CD4-positive, alpha-beta T cell (primary cell): ENCODE results near the gene FOXN1. TPM values are rescaled to one million over a fixed set of nuclear protein-coding genes. Genes with fewer than 3 reads are reported as not detected.

Experiments
- ATAC-seq: fragments of 200-7000 bp; cut with Tn5 transposase; one replicate; pipeline ENCODE4 v1.10.0; 2022; ENCODE audit warnings: mild to moderate bottlenecking; ENCODE audit not compliant: poor library complexity
- CTCF ChIA-PET: fragments of 350-600 bp; sonication (Branson Sonifier 250); formaldehyde crosslinking; loops from one replicate; lab custom pipeline; 2021; ENCODE audit warnings: antibody characterized with exemption, inconsistent platforms; lab: Charles Lee
- POLR2A ChIA-PET: fragments of 350-600 bp; sonication (Branson Sonifier 250); formaldehyde crosslinking; loops from one replicate; lab custom pipeline; 2021; ENCODE audit warnings: antibody characterized with exemption, inconsistent platforms; lab: Charles Lee
- DNase-seq, 14 experiments: peaks; one replicate each; pipeline ENCODE4 v3.0.0-alpha.2; 2013 to 2020; ENCODE audit warnings: mixed read lengths in 2 of 14
- H3K27ac ChIP-seq, 2 donors: one replicate each; pipeline versions ENCODE4 v1.5.1 to v1.7.0; 2013; ENCODE audit warnings: low read length in 2 of 2, low read depth in 1 of 2, mild to moderate bottlenecking in 1 of 2
- H3K27me3 ChIP-seq, 2 experiments: 1 replicate in 1 of 2; 2 replicates in 1 of 2; pipeline versions ENCODE4 v1.6.1 to v1.7.0; 2013; ENCODE audit warnings: low read length in 2 of 2, control low read depth in 1 of 2, mild to moderate bottlenecking in 1 of 2, moderate library complexity in 1 of 2; ENCODE audit not compliant: insufficient read depth in 2 of 2, control insufficient read depth in 1 of 2
- H3K36me3 ChIP-seq: one replicate; pipeline ENCODE4 v1.6.1; 2013; ENCODE audit warnings: low read length, control low read depth; ENCODE audit not compliant: insufficient read depth
- H3K4me1 ChIP-seq: one replicate; pipeline ENCODE4 v1.6.1; 2013; ENCODE audit warnings: low read length, control low read depth; ENCODE audit not compliant: insufficient read depth
- H3K4me3 ChIP-seq: one replicate; pipeline ENCODE4 v1.5.1; 2013; ENCODE audit warnings: mild to moderate bottlenecking, low read length, moderate library complexity
- H3K9me3 ChIP-seq, 2 experiments: 1 replicate in 1 of 2; 2 replicates in 1 of 2; pipeline versions ENCODE4 v1.6.1 to v1.7.0; 2013; ENCODE audit warnings: low read length in 2 of 2, mild to moderate bottlenecking in 2 of 2, control low read depth in 1 of 2, moderate library complexity in 1 of 2; ENCODE audit not compliant: control insufficient read depth in 1 of 2, insufficient read depth in 1 of 2
- H3K27ac Mint-ChIP-seq: one replicate; pipeline ENCODE4 v1.8.0; 2020; ENCODE audit warnings: mixed read lengths
- H3K27me3 Mint-ChIP-seq: one replicate; pipeline ENCODE4 v1.8.0; 2021; ENCODE audit warnings: mixed read lengths
- H3K36me3 Mint-ChIP-seq: one replicate; pipeline ENCODE4 v1.8.0; 2021; ENCODE audit warnings: low read depth, mixed read lengths
- H3K4me1 Mint-ChIP-seq: one replicate; pipeline ENCODE4 v1.8.0; 2021; ENCODE audit warnings: low read depth, mixed read lengths
- H3K4me3 Mint-ChIP-seq: one replicate; pipeline ENCODE4 v1.8.0; 2020; ENCODE audit warnings: mild to moderate bottlenecking, mixed read lengths
- H3K9me3 Mint-ChIP-seq: one replicate; pipeline ENCODE4 v1.8.0; 2020; ENCODE audit warnings: mixed read lengths
- intact Hi-C, 2 experiments: fragments of 100-400 bp; cut with DNase I in 1 of 2; cut with micrococcal nuclease in 1 of 2; formaldehyde crosslinking; loops; one replicate each; pipeline versions ENCODE4 v1.15.1 to v1.9.0; 2023 to 2025; cut with DNase I, micrococcal nuclease
- total RNA-seq, 174 experiments: library from RNA in 2 of 174; stranded (reverse) in 2 of 174; gene quantifications; one replicate each; pipeline ENCODE4 v1.2.3 and lab custom pipeline; 2021 to 2026
- TF ChIP-seq, protein P1 (sequence below): fragments of 200-600 bp; IDR thresholded peaks from one replicate; pipeline ENCODE4 v1.8.0; 2022; ENCODE audit warnings: antibody characterized with exemption, mild to moderate bottlenecking

The FOXN1 gene
- total RNA-seq, 2 experiments from 2014 or later = not detected

DNA sequence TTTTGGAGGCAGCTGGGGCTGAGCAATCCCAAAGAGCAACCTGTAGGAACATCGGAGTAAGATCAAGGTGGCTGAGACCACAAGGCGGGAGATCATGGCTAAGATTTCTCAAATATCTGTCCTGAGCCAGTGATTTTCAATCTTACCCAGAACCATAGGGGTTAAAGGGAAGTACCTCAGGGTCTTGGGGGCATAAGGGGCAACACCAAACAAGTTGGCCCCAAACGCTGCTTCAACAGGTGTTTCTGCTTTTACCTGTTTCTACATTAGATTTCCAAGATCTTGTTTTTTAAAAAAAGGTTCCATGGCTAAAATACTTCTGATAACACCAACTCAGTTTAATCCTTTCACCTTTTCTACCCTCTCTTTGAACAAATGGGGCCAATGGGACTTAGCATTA is 48.9 kb downstream of the FOXN1 start:
- peak overlapping the region; percentile 6 for H3K4me3 Mint-ChIP-seq
- DNase-seq = no peak
- ChIA-PET CTCF (no interaction called here), POLR2A (interaction anchor here (0.6 kb wide), 1 partner anchor 16 kb away, joined by 3 read pairs; no protein-coding TSS in a partner anchor)
- peaks cover 68% of the 10 kb centered on the region for H3K36me3 ChIP-seq
- no peak overlapping the region for H3K4me3 ChIP-seq
- H3K27me3 Mint-ChIP-seq = no peaks in the 10 kb centered on the region
- H3K27ac ChIP-seq = no peak overlapping the region
- intact Hi-C loops = no loop called here
- no peaks in the 10 kb centered on the region for H3K9me3 Mint-ChIP-seq
- TF ChIP-seq, protein P1, sequence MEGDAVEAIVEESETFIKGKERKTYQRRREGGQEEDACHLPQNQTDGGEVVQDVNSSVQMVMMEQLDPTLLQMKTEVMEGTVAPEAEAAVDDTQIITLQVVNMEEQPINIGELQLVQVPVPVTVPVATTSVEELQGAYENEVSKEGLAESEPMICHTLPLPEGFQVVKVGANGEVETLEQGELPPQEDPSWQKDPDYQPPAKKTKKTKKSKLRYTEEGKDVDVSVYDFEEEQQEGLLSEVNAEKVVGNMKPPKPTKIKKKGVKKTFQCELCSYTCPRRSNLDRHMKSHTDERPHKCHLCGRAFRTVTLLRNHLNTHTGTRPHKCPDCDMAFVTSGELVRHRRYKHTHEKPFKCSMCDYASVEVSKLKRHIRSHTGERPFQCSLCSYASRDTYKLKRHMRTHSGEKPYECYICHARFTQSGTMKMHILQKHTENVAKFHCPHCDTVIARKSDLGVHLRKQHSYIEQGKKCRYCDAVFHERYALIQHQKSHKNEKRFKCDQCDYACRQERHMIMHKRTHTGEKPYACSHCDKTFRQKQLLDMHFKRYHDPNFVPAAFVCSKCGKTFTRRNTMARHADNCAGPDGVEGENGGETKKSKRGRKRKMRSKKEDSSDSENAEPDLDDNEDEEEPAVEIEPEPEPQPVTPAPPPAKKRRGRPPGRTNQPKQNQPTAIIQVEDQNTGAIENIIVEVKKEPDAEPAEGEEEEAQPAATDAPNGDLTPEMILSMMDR = peak; percentile 3
- no peak overlapping the region for H3K27ac Mint-ChIP-seq
- no peaks in the 10 kb centered on the region for H3K27me3 ChIP-seq
- H3K4me1 ChIP-seq = peaks cover 28% of the 10 kb centered on the region
- peaks cover 26% of the 10 kb centered on the region for H3K4me1 Mint-ChIP-seq
- H3K36me3 Mint-ChIP-seq = peaks cover 77% of the 10 kb centered on the region
- no peak for ATAC-seq
- H3K9me3 ChIP-seq = no peaks in the 10 kb centered on the region

DNA sequence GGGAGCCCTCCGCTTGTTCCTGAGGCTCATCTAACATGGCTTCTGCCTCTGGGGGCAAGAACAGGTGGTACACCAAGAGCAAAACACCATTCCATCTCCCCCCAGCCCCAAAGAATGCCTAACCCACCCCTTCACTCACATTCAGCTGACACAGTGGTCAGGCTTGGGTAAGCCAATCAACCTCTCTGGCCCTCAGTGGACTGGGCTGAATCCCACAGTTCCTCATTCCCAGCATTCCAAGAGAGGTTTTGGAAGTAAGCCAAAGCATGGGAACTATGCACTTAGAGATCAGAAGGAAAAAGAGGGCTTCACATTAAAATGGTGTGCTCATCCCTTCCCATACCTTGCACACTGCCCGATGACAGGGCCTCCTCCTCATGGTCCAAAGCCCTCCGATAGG is 57.3 kb downstream of the FOXN1 start:
- Histone ChIP-seq H3K4me1 (peaks cover 10% of the 10 kb centered on the region), H3K36me3 (peaks cover 54% of the 10 kb centered on the region), H3K4me3 (no peak overlapping the region), H3K27ac (no peak overlapping the region), H3K9me3 (no peaks in the 10 kb centered on the region), H3K27me3 (no peaks in the 10 kb centered on the region)
- no peaks in the 10 kb centered on the region for H3K9me3 Mint-ChIP-seq
- H3K4me1 Mint-ChIP-seq = peaks cover 23% of the 10 kb centered on the region
- ChIA-PET CTCF (no interaction called here), POLR2A (interaction anchor here (2.8 kb wide), 1 partner anchor 8 kb away, joined by 13 read pairs; the partner anchor contains the start of gene PIGS)
- TF ChIP-seq, protein P1 = no peak
- no peak overlapping the region for H3K4me3 Mint-ChIP-seq
- intact Hi-C loops = no loop called here
- ATAC-seq = no peak
- DNase-seq = no peak
- no peaks in the 10 kb centered on the region for H3K27me3 Mint-ChIP-seq
- no peak overlapping the region for H3K27ac Mint-ChIP-seq
- H3K36me3 Mint-ChIP-seq = peaks cover 74% of the 10 kb centered on the region

DNA sequence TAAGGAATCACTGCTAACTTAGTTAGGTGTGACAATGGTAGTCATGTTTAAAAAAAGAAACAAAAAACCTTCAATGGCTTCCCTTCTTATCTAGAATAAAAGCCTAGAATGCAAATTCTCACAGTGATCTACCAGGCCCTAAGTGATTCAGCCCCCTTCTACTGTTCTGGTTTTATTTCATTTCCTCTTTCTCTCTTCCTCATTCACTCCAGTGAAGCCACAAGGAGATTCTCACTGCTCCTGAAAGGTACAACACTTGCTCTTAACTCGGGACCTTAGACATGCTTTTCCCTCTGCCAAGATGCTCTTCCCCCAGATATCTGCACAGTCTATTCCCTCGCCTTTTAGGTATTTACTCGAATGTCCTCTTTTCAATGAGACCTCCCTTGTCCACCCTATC is 61.5 kb downstream of the FOXN1 start:
- intact Hi-C loops = no loop called here
- TF ChIP-seq, protein P1 = no peak
- Histone ChIP-seq H3K27me3 (no peaks in the 10 kb centered on the region), H3K36me3 (peaks cover 19% of the 10 kb centered on the region), H3K27ac (no peak overlapping the region), H3K9me3 (no peaks in the 10 kb centered on the region), H3K4me1 (peaks cover 42% of the 10 kb centered on the region), H3K4me3 (no peak overlapping the region)
- CTCF ChIA-PET = no interaction called here
- Mint-ChIP-seq H3K36me3 (peaks cover 67% of the 10 kb centered on the region), H3K27ac (peak overlapping the region; percentile 21), H3K9me3 (no peaks in the 10 kb centered on the region), H3K4me1 (peaks cover 57% of the 10 kb centered on the region), H3K27me3 (no peaks in the 10 kb centered on the region), H3K4me3 (peak overlapping the region; percentile 18)
- no peak for ATAC-seq
- POLR2A ChIA-PET = no interaction called here
- peak in 1 of 14 experiments; percentile 21 for DNase-seq
